ENCODE data around the gene FUT1.
A peak's percentile ranks its signal among the peaks of the same experiment; 100 is the strongest.
"Not testable (repeated sequence)": the region's sequence is repeated elsewhere in the genome, so short reads cannot be mapped to it uniquely, and the experiment has no call there.

FUT1 gene

GRCh38 chr19:48752496-48753365, at the start of gene FUT1:
FUT1 (minus strand) TSS chr19:48752641; CDS start chr19:48751281, 1,360 bp downstream.
- peak; percentile 32 for DNase-seq
- Mint-ChIP-seq H3K27ac (no peak within 1 kb of the TSS), H3K27me3 (peaks cover 28% of the 10 kb centered on the region), H3K4me1 (peaks cover 14% of the 10 kb centered on the region), H3K36me3 (ENCODE audit: low read depth) (no peaks in the 10 kb centered on the region), H3K9me3 (no peaks in the 10 kb centered on the region), H3K4me3 (peak within 1 kb of the TSS; percentile 72)
- peak; percentile 55 for ATAC-seq

GRCh38 chr19:48799358-48800300, 47.2 kb upstream of the FUT1 start:
- ATAC-seq (no peak), DNase-seq (no peak)
- Mint-ChIP-seq H3K4me1 (peaks cover 4% of the 10 kb centered on the region), H3K9me3 (no peaks in the 10 kb centered on the region), H3K27ac (no peak overlapping the region), H3K4me3 (no peak overlapping the region), H3K27me3 (no peaks in the 10 kb centered on the region), H3K36me3 (ENCODE audit: low read depth) (no peaks in the 10 kb centered on the region)

- no peak for DNase-seq
- no peak for ATAC-seq
- H3K9me3 Mint-ChIP-seq = no peaks in the 10 kb centered on the region
- no peaks in the 10 kb centered on the region for H3K36me3 Mint-ChIP-seq (ENCODE audit: low read depth)
- no peak overlapping the region for H3K4me3 Mint-ChIP-seq
- H3K4me1 Mint-ChIP-seq = peaks cover 4% of the 10 kb centered on the region
- no peaks in the 10 kb centered on the region for H3K27me3 Mint-ChIP-seq
- H3K27ac Mint-ChIP-seq = no peak overlapping the region
Observed at GRCh38 chr19:48798937-48799336, 46.5 kb upstream of the FUT1 start.

- H3K9me3 Mint-ChIP-seq = no peaks in the 10 kb centered on the region
- H3K27ac Mint-ChIP-seq = no peak overlapping the region
- no peaks in the 10 kb centered on the region for H3K27me3 Mint-ChIP-seq
- H3K36me3 Mint-ChIP-seq (ENCODE audit: low read depth) = no peaks in the 10 kb centered on the region
- H3K4me3 Mint-ChIP-seq = no peak overlapping the region
- peaks cover 4% of the 10 kb centered on the region for H3K4me1 Mint-ChIP-seq
- DNase-seq = no peak
- ATAC-seq = no peak
Observed at GRCh38 chr19:48797103-48797502, 44.7 kb upstream of the FUT1 start.

- no peak for ATAC-seq
- Mint-ChIP-seq H3K9me3 (no peaks in the 10 kb centered on the region), H3K36me3 (ENCODE audit: low read depth) (no peaks in the 10 kb centered on the region), H3K4me1 (peaks cover 4% of the 10 kb centered on the region), H3K4me3 (no peak overlapping the region), H3K27me3 (no peaks in the 10 kb centered on the region), H3K27ac (no peak overlapping the region)
- no peak for DNase-seq
Observed at GRCh38 chr19:48796298-48797083, 44.0 kb upstream of the FUT1 start.

- no peak for ATAC-seq
- Mint-ChIP-seq H3K4me1 (peaks cover 4% of the 10 kb centered on the region), H3K9me3 (no peaks in the 10 kb centered on the region)
Observed at GRCh38 chr19:48795685-48796070, 43.2 kb upstream of the FUT1 start.

GRCh38 chr19:48795055-48795684, 42.7 kb upstream of the FUT1 start:
- no peaks in the 10 kb centered on the region for H3K27me3 Mint-ChIP-seq
- H3K4me1 Mint-ChIP-seq = peaks cover 4% of the 10 kb centered on the region
- H3K9me3 Mint-ChIP-seq = no peaks in the 10 kb centered on the region
- ATAC-seq (peak; percentile 98), DNase-seq (peak; percentile 84)
- peak overlapping the region; percentile 82 for H3K4me3 Mint-ChIP-seq
- no peaks in the 10 kb centered on the region for H3K36me3 Mint-ChIP-seq (ENCODE audit: low read depth)
- peak overlapping the region; percentile 77 for H3K27ac Mint-ChIP-seq

More at GRCh38 chr19:48795685-48796070, 43.2 kb upstream of the FUT1 start:
- Mint-ChIP-seq H3K4me3 (peak overlapping the region; percentile 82), H3K27ac (peak overlapping the region; percentile 77), H3K36me3 (ENCODE audit: low read depth) (no peaks in the 10 kb centered on the region), H3K27me3 (no peaks in the 10 kb centered on the region)
- no peak for DNase-seq

GRCh38 chr19:48794291-48794690, 41.9 kb upstream of the FUT1 start:
- no peak overlapping the region for H3K27ac Mint-ChIP-seq
- H3K27me3 Mint-ChIP-seq = no peaks in the 10 kb centered on the region
- no peaks in the 10 kb centered on the region for H3K9me3 Mint-ChIP-seq
- DNase-seq = no peak
- ATAC-seq = no peak
- H3K4me1 Mint-ChIP-seq = peaks cover 4% of the 10 kb centered on the region
- no peak overlapping the region for H3K4me3 Mint-ChIP-seq
- no peaks in the 10 kb centered on the region for H3K36me3 Mint-ChIP-seq (ENCODE audit: low read depth)

GRCh38 chr19:48793271-48793670, 40.8 kb upstream of the FUT1 start:
- H3K4me3 Mint-ChIP-seq = no peak overlapping the region
- H3K36me3 Mint-ChIP-seq (ENCODE audit: low read depth) = no peaks in the 10 kb centered on the region
- no peak for DNase-seq
- H3K4me1 Mint-ChIP-seq = peaks cover 4% of the 10 kb centered on the region
- H3K27me3 Mint-ChIP-seq = no peaks in the 10 kb centered on the region
- H3K27ac Mint-ChIP-seq = no peak overlapping the region
- no peaks in the 10 kb centered on the region for H3K9me3 Mint-ChIP-seq
- no peak for ATAC-seq

GRCh38 chr19:48787331-48787730, 34.9 kb upstream of the FUT1 start:
- not testable (repeated sequence) for H3K36me3 Mint-ChIP-seq (ENCODE audit: low read depth); H3K27ac Mint-ChIP-seq; H3K9me3 Mint-ChIP-seq; DNase-seq; H3K4me1 Mint-ChIP-seq; ATAC-seq; H3K4me3 Mint-ChIP-seq; H3K27me3 Mint-ChIP-seq

GRCh38 chr19:48786422-48786821, 34.0 kb upstream of the FUT1 start:
- H3K36me3 Mint-ChIP-seq (ENCODE audit: low read depth); H3K4me3 Mint-ChIP-seq; DNase-seq; H3K27me3 Mint-ChIP-seq; H3K27ac Mint-ChIP-seq; H3K4me1 Mint-ChIP-seq; H3K9me3 Mint-ChIP-seq; ATAC-seq: not testable (repeated sequence)

GRCh38 chr19:48784527-48784926, 32.1 kb upstream of the FUT1 start:
- no peak for DNase-seq

GRCh38 chr19:48780631-48781391, 28.4 kb upstream of the FUT1 start:
- peaks cover 5% of the 10 kb centered on the region for H3K4me1 Mint-ChIP-seq
- H3K4me3 Mint-ChIP-seq = no peak overlapping the region
- H3K27ac Mint-ChIP-seq = no peak overlapping the region
- H3K9me3 Mint-ChIP-seq = no peaks in the 10 kb centered on the region
- peaks cover 7% of the 10 kb centered on the region for H3K27me3 Mint-ChIP-seq
- ATAC-seq (no peak), DNase-seq (no peak)
- no peaks in the 10 kb centered on the region for H3K36me3 Mint-ChIP-seq (ENCODE audit: low read depth)

More at GRCh38 chr19:48784527-48784926, 32.1 kb upstream of the FUT1 start:
- Mint-ChIP-seq H3K9me3 (no peaks in the 10 kb centered on the region), H3K4me1 (peaks cover 5% of the 10 kb centered on the region), H3K27me3 (peaks cover 7% of the 10 kb centered on the region), H3K4me3 (no peak overlapping the region), H3K36me3 (ENCODE audit: low read depth) (no peaks in the 10 kb centered on the region), H3K27ac (no peak overlapping the region)
- no peak for ATAC-seq
